HCT116 (cell line): Measurements from ENCODE around the gene TP53TG5. TPM values are rescaled to one million over a fixed set of nuclear protein-coding genes. Genes with fewer than 3 reads are reported as not detected.

ENCODE experiments used
- ATAC-seq: fragments of 200-7000 bp; cut with Tn5 transposase; 2 replicates; pipeline ENCODE4 v1.9.1; 2020; ENCODE audit warnings: mild to moderate bottlenecking, moderate library complexity
- BruUV-seq: library from RNA; stranded (reverse); fragments of 400-500 nt; replicated peaks from 2 replicates; lab custom pipeline; 2021; lab: Mats Ljungman, UMichigan
- CTCF ChIA-PET: fragments of 300-600 bp; sonication (Branson Sonifier 250); formaldehyde crosslinking; loops from one replicate; lab custom pipeline; 2021; ENCODE audit warnings: antibody characterized with exemption; lab: Charles Lee
- POLR2A ChIA-PET: fragments of 300-600, 350-600 bp; sonication (Branson Sonifier 250); formaldehyde crosslinking; loops from one replicate; lab custom pipeline; 2021; ENCODE audit warnings: antibody characterized with exemption; lab: Charles Lee
- RAD21 ChIA-PET, 2 experiments: fragments of 300-600 bp; sonication (Branson Sonifier 250); formaldehyde crosslinking; loops; one replicate each; lab custom pipeline; 2023; ENCODE audit warnings: low total read pairs in 2 of 2; ENCODE audit not compliant: uncharacterized antibody in 2 of 2, unreplicated experiment in 2 of 2, low non-redundant PET in 1 of 2; lab: Charles Lee
- DNase-seq: peaks from one replicate; pipeline ENCODE4 v3.0.0-alpha.2; 2010; ENCODE audit warnings: low read depth, low spot score
- H2AFZ ChIP-seq: fragments of 200-600 bp; shearing (Covaris generic), sonication (generic); 2 replicates; pipeline ENCODE4 v1.6.1; 2017; ENCODE audit warnings: low read depth, mixed run types, mixed read lengths, antibody characterized with exemption, low read length; ENCODE audit not compliant: poor library complexity, severe bottlenecking
- H3K27ac ChIP-seq: 2 replicates; pipeline ENCODE4 v1.5.1; 2012; ENCODE audit warnings: low read depth, low read length
- H3K27me3 ChIP-seq: fragments of 200-600 bp; sonication (generic); 2 replicates; pipeline ENCODE4 v1.6.1; 2016; ENCODE audit warnings: mixed run types, low read length, mixed read lengths; ENCODE audit not compliant: insufficient read depth
- H3K36me3 ChIP-seq, 2 experiments: fragments of 200-500 bp in 1 of 2; fragments of 200-600 bp in 1 of 2; sonication (Bioruptor generic) in 1 of 2; sonication (generic) in 1 of 2; 2 replicates each; pipeline versions ENCODE4 v1.5.1 to v1.6.1; 2014 to 2016; ENCODE audit warnings: low read length in 2 of 2, inconsistent platforms in 1 of 2, mixed read lengths in 1 of 2, mixed run types in 1 of 2; ENCODE audit not compliant: insufficient read depth in 2 of 2, control insufficient read depth in 1 of 2
- H3K4me1 ChIP-seq, 2 experiments: fragments of 200-600 bp in 1 of 2; sonication (generic) in 1 of 2; 2 replicates each; pipeline versions ENCODE4 v1.5.1 to v1.6.1; 2012 to 2017; ENCODE audit warnings: low read length in 2 of 2, inconsistent platforms in 1 of 2, mild to moderate bottlenecking in 1 of 2, mixed read lengths in 1 of 2, mixed run types in 1 of 2, moderate library complexity in 1 of 2; ENCODE audit not compliant: insufficient read depth in 2 of 2, control insufficient read depth in 1 of 2
- H3K4me2 ChIP-seq: fragments of 200-600 bp; sonication (generic); 2 replicates; pipeline ENCODE4 v1.6.1; 2017; ENCODE audit warnings: mixed run types, low read length, mixed read lengths
- H3K4me3 ChIP-seq, 2 experiments: fragments of 200-600 bp in 1 of 2; sonication (generic) in 1 of 2; replicated peaks in 1 of 2; 2 replicates each; pipeline ENCODE4 v1.5.1; 2011 to 2016; ENCODE audit warnings: low read length in 2 of 2, control low read depth in 1 of 2, low read depth in 1 of 2, mild to moderate bottlenecking in 1 of 2, mixed read lengths in 1 of 2, mixed run types in 1 of 2
- H3K79me2 ChIP-seq: fragments of 200-600 bp; sonication (generic); 2 replicates; pipeline ENCODE4 v1.6.1; 2017; ENCODE audit warnings: mild to moderate bottlenecking, mixed run types, low read length, moderate library complexity, mixed read lengths; ENCODE audit not compliant: insufficient read depth
- H3K9ac ChIP-seq: fragments of 200-600 bp; sonication (generic); 2 replicates; pipeline ENCODE4 v1.6.1; 2016; ENCODE audit warnings: low read length, mixed read lengths
- H3K9me2 ChIP-seq: fragments of 200-600 bp; sonication (generic), shearing (Covaris generic); 2 replicates; pipeline ENCODE4 v1.6.1; 2017; ENCODE audit warnings: mixed run types, mild to moderate bottlenecking, moderate library complexity; ENCODE audit not compliant: insufficient read depth
- H3K9me3 ChIP-seq, 2 experiments: fragments of 200-500 bp in 1 of 2; fragments of 200-600 bp in 1 of 2; sonication (Bioruptor generic) in 1 of 2; sonication (generic) in 1 of 2; 2 replicates each; pipeline ENCODE4 v1.6.1; 2014 to 2017; ENCODE audit warnings: low read length in 2 of 2, mixed read lengths in 2 of 2, inconsistent platforms in 1 of 2, low read depth in 1 of 2, mild to moderate bottlenecking in 1 of 2, mixed run types in 1 of 2, moderate library complexity in 1 of 2; ENCODE audit not compliant: control insufficient read depth in 1 of 2, insufficient read depth in 1 of 2
- H4K20me1 ChIP-seq: fragments of 200-600 bp; sonication (generic), shearing (Covaris generic); 2 replicates; pipeline ENCODE4 v1.6.1; 2017; ENCODE audit warnings: mixed run types, mild to moderate bottlenecking, moderate library complexity; ENCODE audit not compliant: insufficient read depth
- EZH2phosphoT487 ChIP-seq: fragments of 200-600 bp; IDR thresholded peaks from 2 replicates; pipeline ENCODE4 v1.6.1; 2018; ENCODE audit warnings: antibody characterized with exemption, borderline replicate concordance
- POLR2AphosphoS5 ChIP-seq: IDR thresholded peaks from 2 replicates; pipeline ENCODE4 v1.6.1; 2011; ENCODE audit warnings: mild to moderate bottlenecking, low read depth, low read length, moderate library complexity
- intact Hi-C: fragments of 100-400 bp; cut with micrococcal nuclease; formaldehyde crosslinking; loops from 2 replicates; pipeline ENCODE4 v1.10.0; 2022
- total RNA-seq: library from RNA; stranded (reverse); gene quantifications from one replicate; pipeline ENCODE4 v1.2.1, GENCODE V29; 2021; ENCODE audit not compliant: unreplicated experiment
- TF ChIP-seq, protein P1 (sequence below), 3 experiments: fragments of 200-600 bp in 1 of 3; sonication (generic) in 1 of 3; IDR thresholded peaks in 2 of 3; conservative IDR thresholded peaks in 1 of 3; 2 replicates each; pipeline ENCODE4 v1.5.1; 2012 to 2017; ENCODE audit warnings: low read depth in 2 of 3, low read length in 2 of 3, antibody characterized with exemption in 1 of 3, borderline replicate concordance in 1 of 3, control low read depth in 1 of 3, mild to moderate bottlenecking in 1 of 3, mixed read lengths in 1 of 3, mixed run types in 1 of 3, moderate library complexity in 1 of 3; ENCODE audit not compliant: insufficient read depth in 1 of 3

TP53TG5 gene
- total RNA-seq, 1 experiment from 2014 or later = 0.76 TPM

DNA sequence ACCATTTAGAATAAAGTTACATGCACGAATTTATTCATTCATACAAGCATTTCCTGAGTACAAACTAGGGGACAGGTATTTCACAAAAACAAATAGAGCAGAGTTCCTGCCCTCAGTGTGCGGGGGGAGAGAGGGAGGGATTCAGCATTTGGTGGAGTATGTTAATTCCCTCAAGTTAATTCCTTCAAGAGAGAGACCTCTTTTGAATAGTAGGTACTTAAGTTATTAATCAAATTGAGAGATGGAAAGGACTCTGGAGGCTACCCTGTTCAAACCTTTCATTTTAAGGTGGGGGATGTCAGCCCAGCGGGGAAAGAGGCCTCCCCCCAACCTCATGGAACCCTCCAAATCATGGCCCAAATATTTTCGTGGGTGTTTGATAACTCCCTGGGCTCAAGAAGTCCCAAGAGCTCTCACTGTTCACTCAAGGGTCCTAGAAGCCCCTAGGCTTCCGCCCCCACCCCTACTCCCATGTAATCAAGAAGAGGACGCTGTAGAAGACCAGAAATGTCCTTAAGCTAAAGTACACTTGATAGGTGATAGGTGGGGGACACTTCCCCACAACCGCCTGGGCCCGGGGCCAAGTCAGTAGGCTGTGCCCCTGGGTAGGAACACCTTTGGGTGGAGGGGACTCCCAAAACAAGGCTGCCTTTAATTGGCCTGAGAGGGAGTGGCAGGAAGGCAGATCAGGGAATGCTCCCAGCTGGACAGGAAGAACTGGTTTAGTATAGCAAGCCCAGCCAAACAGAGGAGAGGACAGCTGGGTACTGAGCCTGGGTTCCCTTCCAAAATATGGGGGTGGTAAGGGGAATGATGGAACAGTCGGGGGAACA, 32.8 kb downstream of the TP53TG5 start:
- no peaks in the 10 kb centered on the region for H3K9me2 ChIP-seq
- peak overlapping the region; percentile 82 for H3K27ac ChIP-seq
- peak overlapping the region; percentile 80 for H3K9ac ChIP-seq
- DNase-seq (no peak), ATAC-seq (peak; percentile 37)
- no peaks in the 10 kb centered on the region for H3K27me3 ChIP-seq
- H3K4me3 ChIP-seq = peak overlapping the region; percentile 82 to 84
- intact Hi-C loops = no loop called here
- H3K4me2 ChIP-seq = peak overlapping the region; percentile 91
- RAD21 ChIA-PET = no interaction called here
- H2AFZ ChIP-seq = no peak overlapping the region
- no peaks in the 10 kb centered on the region for H3K9me3 ChIP-seq
- peaks cover 78% of the 10 kb centered on the region for H3K79me2 ChIP-seq
- H3K4me1 ChIP-seq = peaks cover 73 to 83% of the 10 kb centered on the region in 2 experiments
- CTCF ChIA-PET = interaction anchor here (0.9 to 1.3 kb wide), 2 partner anchors 29 to 34 kb away, joined by 3 to 4 read pairs; no protein-coding TSS in a partner anchor
- H4K20me1 ChIP-seq = no peaks in the 10 kb centered on the region
- BruUV-seq = no TSS peak
- TF ChIP-seq EZH2phosphoT487 = no peak
- peak; percentile 64 for TF ChIP-seq POLR2AphosphoS5
- peaks cover 0 to 5% of the 10 kb centered on the region in 2 experiments; a peak in 1 of 4 replicates for H3K36me3 ChIP-seq
- POLR2A ChIA-PET = interaction anchor here (0.6 to 4.7 kb wide), 9 partner anchors 8 to 91 kb away, joined by 3 to 55 read pairs (median 4); partner anchors contain the start of gene SYS1

DNA sequence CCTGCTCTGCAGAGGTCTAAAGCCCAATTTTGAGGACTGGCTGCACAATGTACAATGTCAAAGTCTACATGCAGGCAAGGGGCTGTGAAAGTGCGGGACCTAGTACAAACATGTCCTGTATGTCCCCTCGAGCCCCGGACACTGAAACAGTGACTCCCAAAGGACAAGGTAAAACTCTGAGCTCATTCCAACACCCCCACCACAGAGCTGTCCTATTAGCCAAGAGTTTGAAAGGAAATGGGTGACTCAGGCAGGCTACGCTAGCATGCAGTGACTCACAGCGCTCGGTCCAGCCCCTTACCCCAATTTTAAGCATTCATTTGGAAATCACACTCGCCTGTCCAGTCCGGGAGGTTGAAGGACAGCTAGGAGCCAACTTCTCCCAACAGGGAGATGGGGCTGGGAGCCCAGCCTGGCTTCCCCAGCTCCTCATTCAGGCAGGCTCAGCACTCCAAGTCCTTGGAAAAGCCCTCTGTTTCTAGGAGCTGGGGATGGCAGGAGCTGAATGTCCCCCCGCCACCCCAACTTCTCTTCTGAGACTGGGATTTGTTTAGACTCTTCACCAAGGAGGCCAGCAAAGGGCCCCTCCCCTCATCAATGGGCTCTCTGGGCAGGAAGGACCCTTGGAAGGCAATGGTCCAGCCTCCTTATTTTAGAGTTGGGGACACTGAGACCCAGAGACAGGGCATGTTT, 33.8 kb downstream of the TP53TG5 start:
- peak; percentile 72 for DNase-seq
- RAD21 ChIA-PET = interaction anchor here in 1 of 2 experiments (0.8 kb wide), 1 partner anchor 11 kb away, joined by 3 read pairs; no protein-coding TSS in a partner anchor
- Histone ChIP-seq H3K4me1 (peaks cover 83 to 93% of the 10 kb centered on the region in 2 experiments), H3K9me2 (no peaks in the 10 kb centered on the region), H3K36me3 (peaks cover 0 to 13% of the 10 kb centered on the region in 2 experiments; a peak in 1 of 4 replicates), H3K79me2 (peaks cover 88% of the 10 kb centered on the region), H2AFZ (no peak overlapping the region), H3K27me3 (no peaks in the 10 kb centered on the region), H3K27ac (peak overlapping the region; percentile 82), H3K9me3 (no peaks in the 10 kb centered on the region), H3K9ac (peak overlapping the region; percentile 80), H4K20me1 (no peaks in the 10 kb centered on the region), H3K4me2 (peak overlapping the region; percentile 91), H3K4me3 (peak overlapping the region; percentile 82 to 84)
- TF ChIP-seq POLR2AphosphoS5 = peak; percentile 76
- TF ChIP-seq, protein P1, sequence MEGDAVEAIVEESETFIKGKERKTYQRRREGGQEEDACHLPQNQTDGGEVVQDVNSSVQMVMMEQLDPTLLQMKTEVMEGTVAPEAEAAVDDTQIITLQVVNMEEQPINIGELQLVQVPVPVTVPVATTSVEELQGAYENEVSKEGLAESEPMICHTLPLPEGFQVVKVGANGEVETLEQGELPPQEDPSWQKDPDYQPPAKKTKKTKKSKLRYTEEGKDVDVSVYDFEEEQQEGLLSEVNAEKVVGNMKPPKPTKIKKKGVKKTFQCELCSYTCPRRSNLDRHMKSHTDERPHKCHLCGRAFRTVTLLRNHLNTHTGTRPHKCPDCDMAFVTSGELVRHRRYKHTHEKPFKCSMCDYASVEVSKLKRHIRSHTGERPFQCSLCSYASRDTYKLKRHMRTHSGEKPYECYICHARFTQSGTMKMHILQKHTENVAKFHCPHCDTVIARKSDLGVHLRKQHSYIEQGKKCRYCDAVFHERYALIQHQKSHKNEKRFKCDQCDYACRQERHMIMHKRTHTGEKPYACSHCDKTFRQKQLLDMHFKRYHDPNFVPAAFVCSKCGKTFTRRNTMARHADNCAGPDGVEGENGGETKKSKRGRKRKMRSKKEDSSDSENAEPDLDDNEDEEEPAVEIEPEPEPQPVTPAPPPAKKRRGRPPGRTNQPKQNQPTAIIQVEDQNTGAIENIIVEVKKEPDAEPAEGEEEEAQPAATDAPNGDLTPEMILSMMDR (IDR thresholded peaks at IDR 0.05 in 2 of 3, conservative IDR thresholded peaks at IDR 0.05 in 1 of 3; ENCODE audit: borderline replicate concordance in 1 of 3, insufficient read depth in 1 of 3, low read depth in 2 of 3, low read length in 2 of 3) = no peak
- BruUV-seq = TSS peak; percentile 95
- intact Hi-C loops = no loop called here
- peak; percentile 62 for ATAC-seq
- CTCF ChIA-PET = interaction anchor here (0.9 to 1.3 kb wide), 5 partner anchors 19 to 93 kb away, joined by 3 to 5 read pairs (median 4); partner anchors contain the start of gene SYS1
- POLR2A ChIA-PET = interaction anchor here (0.6 to 1.7 kb wide), 17 partner anchors 8 to 435 kb away, joined by 3 to 14 read pairs (median 4); partner anchors contain the start of gene SYS1
